OCI-LY3 (cell line): ENCODE measurements around the gene MRPL50.

Source experiments
- CTCF ChIP-seq: fragments of 200-600, 300-600 bp; sonication (generic); IDR thresholded peaks from 2 replicates; pipeline ENCODE4 v1.5.1; 2014; ENCODE audit warnings: antibody characterized with exemption, low read length, low read depth
- EZH2phosphoT487 ChIP-seq: fragments of 200-600 bp; shearing (Covaris generic); IDR thresholded peaks from 2 replicates; pipeline ENCODE4 v1.6.1; 2018; ENCODE audit warnings: antibody characterized with exemption, mixed run types, low read depth

GRCh38 chr9:101399643-101399970 is 1.2 kb upstream of the MRPL50 start:
- TF ChIP-seq CTCF = no peak
- no peak for TF ChIP-seq EZH2phosphoT487
